ENCODE data around the gene GCNT3.

GCNT3 gene

DNA sequence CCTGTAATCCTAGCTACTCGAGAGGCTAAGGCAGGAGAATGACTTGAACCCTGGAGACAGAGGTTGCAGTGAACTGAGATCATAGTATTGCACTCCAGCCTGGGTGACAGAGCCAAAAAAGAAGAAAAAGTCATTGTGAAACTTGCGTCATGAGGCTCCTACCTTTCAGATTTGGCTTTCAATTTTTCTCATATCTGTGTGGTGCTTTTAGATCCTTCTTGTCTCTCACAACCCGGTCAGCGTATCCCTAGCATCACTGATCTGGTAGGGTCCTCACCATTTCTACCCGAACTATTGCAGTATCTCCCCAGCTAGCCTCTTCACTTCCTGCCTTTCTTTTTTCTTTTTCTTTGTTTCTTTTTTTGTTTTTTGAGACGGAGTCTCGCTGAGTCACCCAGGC, 21.6 kb upstream of the GCNT3 start:
- WGBS, 2 experiments, result 89 to 92% methylated on average over 7 of the region's 7 CpGs
- H3K27me3 ChIP-seq (ENCODE audit: control insufficient read depth, insufficient read depth, low read length, poor library complexity, severe bottlenecking), result no peaks in the 10 kb centered on the region
- H3K36me3 ChIP-seq (ENCODE audit: control insufficient read depth, insufficient read depth, low read length), result no peaks in the 10 kb centered on the region
- H3K27ac ChIP-seq (ENCODE audit: insufficient read depth, low read depth, low read length, poor library complexity, severe bottlenecking), result no peak overlapping the region
- no peaks in the 10 kb centered on the region for H3K9me3 ChIP-seq (ENCODE audit: control insufficient read depth, low read length)
- no peak overlapping the region for H3K4me3 ChIP-seq (ENCODE audit: insufficient read depth, low read depth, low read length)
- H3K4me1 ChIP-seq (ENCODE audit: control insufficient read depth, insufficient read depth, low read length), result no peaks in the 10 kb centered on the region

DNA sequence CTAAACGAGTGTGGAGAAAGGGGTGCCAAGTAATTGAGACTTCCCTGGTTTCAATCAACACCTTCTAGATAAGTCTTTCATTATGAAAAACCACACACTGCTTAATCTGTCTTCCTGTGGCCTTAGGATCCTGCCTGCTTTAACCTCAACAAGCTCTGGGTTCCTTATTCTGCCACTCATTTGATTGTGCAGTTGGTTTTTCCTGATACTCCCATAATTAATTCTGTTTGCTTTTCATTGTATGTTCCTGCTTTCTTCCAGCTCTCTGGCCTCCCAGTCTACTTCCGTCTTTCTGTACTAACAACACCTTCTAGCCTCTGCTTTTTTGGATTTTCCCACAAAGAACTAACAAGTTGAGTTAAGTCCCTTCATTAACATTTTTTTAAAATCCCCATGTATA, 20.2 kb upstream of the GCNT3 start:
- no peaks in the 10 kb centered on the region for H3K9me3 ChIP-seq (ENCODE audit: control insufficient read depth, low read length)
- WGBS, 2 experiments, result 87 to 88% methylated on average over 2 of the region's 2 CpGs
- H3K4me1 ChIP-seq (ENCODE audit: control insufficient read depth, insufficient read depth, low read length), result no peaks in the 10 kb centered on the region
- no peaks in the 10 kb centered on the region for H3K36me3 ChIP-seq (ENCODE audit: control insufficient read depth, insufficient read depth, low read length)
- H3K27ac ChIP-seq (ENCODE audit: insufficient read depth, low read depth, low read length, poor library complexity, severe bottlenecking), result no peak overlapping the region
- no peak overlapping the region for H3K4me3 ChIP-seq (ENCODE audit: insufficient read depth, low read depth, low read length)
- no peaks in the 10 kb centered on the region for H3K27me3 ChIP-seq (ENCODE audit: control insufficient read depth, insufficient read depth, low read length, poor library complexity, severe bottlenecking)

DNA sequence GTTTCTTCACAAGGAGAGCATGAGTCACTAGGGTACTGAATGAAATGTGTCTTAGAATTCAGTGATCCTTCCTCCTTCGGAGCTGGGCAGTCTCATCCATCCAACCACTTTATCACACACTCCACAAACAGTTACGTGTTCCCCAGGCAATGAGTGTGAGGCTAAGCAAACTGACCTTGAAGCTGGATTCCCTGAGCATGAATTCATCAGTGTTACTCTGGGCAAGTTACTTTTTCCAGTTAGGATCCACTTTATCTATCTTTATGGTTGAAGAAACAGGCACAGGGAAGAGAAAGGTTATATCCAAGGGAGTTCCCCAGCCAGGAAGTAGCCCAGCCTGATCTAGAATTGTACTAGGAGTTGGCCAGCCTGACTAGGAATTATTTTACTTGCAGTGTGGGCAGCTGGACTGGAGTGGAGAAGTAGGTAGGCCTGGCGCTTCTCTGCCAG, 17.1 kb upstream of the GCNT3 start:
- Histone ChIP-seq H3K9me3 (ENCODE audit: control insufficient read depth, low read length) (no peaks in the 10 kb centered on the region), H3K4me3 (ENCODE audit: insufficient read depth, low read depth, low read length) (no peak overlapping the region), H3K36me3 (ENCODE audit: control insufficient read depth, insufficient read depth, low read length) (no peaks in the 10 kb centered on the region), H3K27me3 (ENCODE audit: control insufficient read depth, insufficient read depth, low read length, poor library complexity, severe bottlenecking) (no peaks in the 10 kb centered on the region), H3K27ac (ENCODE audit: insufficient read depth, low read depth, low read length, poor library complexity, severe bottlenecking) (no peak overlapping the region), H3K4me1 (ENCODE audit: control insufficient read depth, insufficient read depth, low read length) (no peaks in the 10 kb centered on the region)
- 75 to 80% methylated on average over 3 of the region's 3 CpGs for WGBS, 2 experiments

DNA sequence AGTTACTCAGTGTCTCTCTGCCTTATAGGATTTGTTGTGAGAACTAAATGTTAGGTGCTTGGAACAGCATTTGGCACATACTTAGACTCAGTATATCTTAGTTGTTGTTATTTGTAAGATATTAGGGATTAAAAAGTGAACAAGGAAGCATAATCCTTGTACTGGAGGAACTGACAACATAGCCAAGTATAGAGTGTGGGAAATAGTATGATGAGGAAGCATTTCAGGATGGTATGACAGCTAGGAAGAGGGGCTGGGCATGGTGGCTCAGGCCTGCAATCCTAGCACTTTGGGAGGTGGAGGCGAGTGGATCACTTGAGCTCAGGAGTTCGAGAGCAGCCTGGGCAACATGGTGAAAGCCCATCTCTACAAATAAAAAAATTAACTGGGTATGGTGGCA, 16.6 kb upstream of the GCNT3 start:
- whole genome bisulfite sequencing, 2 experiments, result 86 to 91% methylated on average over 2 of the region's 2 CpGs
- no peak overlapping the region for H3K27ac ChIP-seq (ENCODE audit: insufficient read depth, low read depth, low read length, poor library complexity, severe bottlenecking)

DNA sequence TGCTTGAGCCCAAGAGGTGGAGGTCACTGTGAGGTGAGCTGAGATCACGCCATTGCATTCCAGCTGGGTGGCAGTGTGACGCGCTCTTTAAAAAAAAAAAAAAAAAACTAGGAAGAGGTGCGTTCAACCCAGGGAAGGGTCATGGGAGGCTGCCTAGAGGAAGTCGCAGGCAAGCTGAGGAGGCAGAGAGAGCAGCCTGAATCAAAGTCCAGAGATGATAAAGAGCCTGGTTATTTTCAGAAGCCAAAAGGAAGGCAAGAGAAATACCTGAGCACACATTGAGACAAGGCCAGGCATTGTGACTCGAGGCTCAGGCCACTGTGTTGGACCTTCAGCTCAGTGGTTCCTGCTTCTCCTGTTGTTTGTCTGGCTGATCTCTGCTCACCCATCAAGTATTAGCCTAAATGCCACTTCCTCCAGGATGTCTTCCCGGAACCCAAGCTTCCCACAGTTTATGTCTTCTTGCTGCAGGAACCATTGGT, 16.1 kb upstream of the GCNT3 start:
- Histone ChIP-seq H3K9me3 (ENCODE audit: control insufficient read depth, low read length) (no peaks in the 10 kb centered on the region), H3K36me3 (ENCODE audit: control insufficient read depth, insufficient read depth, low read length) (no peaks in the 10 kb centered on the region), H3K4me3 (ENCODE audit: insufficient read depth, low read depth, low read length) (no peak overlapping the region), H3K27ac (ENCODE audit: insufficient read depth, low read depth, low read length, poor library complexity, severe bottlenecking) (no peak overlapping the region), H3K4me1 (ENCODE audit: control insufficient read depth, insufficient read depth, low read length) (no peaks in the 10 kb centered on the region), H3K27me3 (ENCODE audit: control insufficient read depth, insufficient read depth, low read length, poor library complexity, severe bottlenecking) (no peaks in the 10 kb centered on the region)
- WGBS, 2 experiments, result 76% methylated on average over 7 of the region's 7 CpGs

More for the DNA sequence above, 16.6 kb upstream of the GCNT3 start:
- no peak overlapping the region for H3K4me3 ChIP-seq (ENCODE audit: insufficient read depth, low read depth, low read length)
- H3K36me3 ChIP-seq (ENCODE audit: control insufficient read depth, insufficient read depth, low read length), result no peaks in the 10 kb centered on the region
- H3K4me1 ChIP-seq (ENCODE audit: control insufficient read depth, insufficient read depth, low read length), result no peaks in the 10 kb centered on the region
- no peaks in the 10 kb centered on the region for H3K27me3 ChIP-seq (ENCODE audit: control insufficient read depth, insufficient read depth, low read length, poor library complexity, severe bottlenecking)
- no peaks in the 10 kb centered on the region for H3K9me3 ChIP-seq (ENCODE audit: control insufficient read depth, low read length)

DNA sequence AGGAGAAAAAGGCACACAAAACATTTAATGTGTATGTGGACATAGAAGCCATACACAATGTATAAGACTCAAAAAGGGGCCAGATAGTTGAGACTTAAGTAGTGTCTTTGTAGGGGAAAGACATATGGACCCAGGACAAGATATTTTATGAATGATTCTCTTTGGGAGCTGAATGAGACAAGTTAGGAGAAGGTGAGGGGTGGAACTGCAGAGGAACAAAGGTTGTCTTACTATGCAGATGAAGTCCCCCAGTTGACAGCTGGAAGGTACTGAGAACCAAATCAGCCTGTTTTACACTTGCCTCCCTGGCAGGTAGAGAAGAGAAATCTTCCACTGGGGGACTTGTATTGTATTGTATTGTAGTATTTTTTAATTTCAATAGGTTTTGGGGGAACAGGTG, 14.9 kb upstream of the GCNT3 start:
- Histone ChIP-seq H3K4me1 (ENCODE audit: control insufficient read depth, insufficient read depth, low read length) (no peaks in the 10 kb centered on the region), H3K9me3 (ENCODE audit: control insufficient read depth, low read length) (no peaks in the 10 kb centered on the region), H3K27ac (ENCODE audit: insufficient read depth, low read depth, low read length, poor library complexity, severe bottlenecking) (no peak overlapping the region), H3K4me3 (ENCODE audit: insufficient read depth, low read depth, low read length) (no peak overlapping the region), H3K27me3 (ENCODE audit: control insufficient read depth, insufficient read depth, low read length, poor library complexity, severe bottlenecking) (no peaks in the 10 kb centered on the region), H3K36me3 (ENCODE audit: control insufficient read depth, insufficient read depth, low read length) (no peaks in the 10 kb centered on the region)

DNA sequence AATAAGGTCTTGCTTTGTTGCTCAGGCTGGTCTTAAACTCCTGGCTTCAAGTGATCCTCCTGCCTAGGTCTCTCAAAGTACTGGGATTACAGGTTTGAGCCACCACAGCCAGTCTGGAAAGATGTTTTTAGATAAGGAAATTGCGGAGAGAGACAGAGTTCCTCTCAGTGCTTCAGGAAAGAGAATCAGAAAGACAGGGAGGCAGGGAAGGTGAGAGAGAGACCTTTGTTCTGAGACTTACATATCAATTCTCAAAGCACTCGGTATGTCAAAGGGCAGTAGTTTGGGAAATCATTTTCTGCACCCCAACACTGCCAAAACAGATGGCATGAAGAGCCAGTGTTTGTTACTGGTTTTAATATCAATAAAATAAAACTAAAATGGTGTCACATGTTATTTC, 13.1 kb upstream of the GCNT3 start:
- H3K9me3 ChIP-seq (ENCODE audit: control insufficient read depth, low read length), result peaks cover 3% of the 10 kb centered on the region
- H3K4me1 ChIP-seq (ENCODE audit: control insufficient read depth, insufficient read depth, low read length), result no peaks in the 10 kb centered on the region
- no peaks in the 10 kb centered on the region for H3K27me3 ChIP-seq (ENCODE audit: control insufficient read depth, insufficient read depth, low read length, poor library complexity, severe bottlenecking)
- H3K36me3 ChIP-seq (ENCODE audit: control insufficient read depth, insufficient read depth, low read length), result no peaks in the 10 kb centered on the region
- no peak overlapping the region for H3K4me3 ChIP-seq (ENCODE audit: insufficient read depth, low read depth, low read length)
- 97 to 100% methylated on average over 2 of the region's 2 CpGs for WGBS, 2 experiments
- no peak overlapping the region for H3K27ac ChIP-seq (ENCODE audit: insufficient read depth, low read depth, low read length, poor library complexity, severe bottlenecking)

DNA sequence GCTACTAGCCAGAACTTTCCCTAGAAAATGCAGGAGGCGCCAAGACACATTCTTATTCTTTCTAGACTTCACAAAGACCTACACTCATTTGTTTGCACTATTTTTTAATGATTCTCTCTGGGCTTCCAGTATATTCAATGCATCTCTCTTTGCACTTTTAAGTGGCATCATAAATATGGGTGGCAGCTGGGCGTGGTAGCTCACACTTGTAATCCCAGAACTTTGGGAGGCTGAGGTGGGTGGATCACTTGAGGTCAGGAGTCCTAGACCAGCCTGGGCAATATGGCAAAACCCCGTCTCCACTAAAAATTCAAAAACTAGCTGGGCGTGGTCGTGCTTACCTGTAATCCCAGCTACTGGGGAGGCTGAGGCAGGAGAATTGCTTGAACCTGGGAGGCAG, 5.6 kb upstream of the GCNT3 start:
- no peak overlapping the region for H3K4me3 ChIP-seq (ENCODE audit: insufficient read depth, low read depth, low read length)
- H3K4me1 ChIP-seq (ENCODE audit: control insufficient read depth, insufficient read depth, low read length), result no peaks in the 10 kb centered on the region
- H3K9me3 ChIP-seq (ENCODE audit: control insufficient read depth, low read length), result peaks cover 3% of the 10 kb centered on the region
- H3K27me3 ChIP-seq (ENCODE audit: control insufficient read depth, insufficient read depth, low read length, poor library complexity, severe bottlenecking), result no peaks in the 10 kb centered on the region
- no peak overlapping the region for H3K27ac ChIP-seq (ENCODE audit: insufficient read depth, low read depth, low read length, poor library complexity, severe bottlenecking)
- H3K36me3 ChIP-seq (ENCODE audit: control insufficient read depth, insufficient read depth, low read length), result no peaks in the 10 kb centered on the region
- 56 to 58% methylated on average over 5 of the region's 5 CpGs for WGBS, 2 experiments

DNA sequence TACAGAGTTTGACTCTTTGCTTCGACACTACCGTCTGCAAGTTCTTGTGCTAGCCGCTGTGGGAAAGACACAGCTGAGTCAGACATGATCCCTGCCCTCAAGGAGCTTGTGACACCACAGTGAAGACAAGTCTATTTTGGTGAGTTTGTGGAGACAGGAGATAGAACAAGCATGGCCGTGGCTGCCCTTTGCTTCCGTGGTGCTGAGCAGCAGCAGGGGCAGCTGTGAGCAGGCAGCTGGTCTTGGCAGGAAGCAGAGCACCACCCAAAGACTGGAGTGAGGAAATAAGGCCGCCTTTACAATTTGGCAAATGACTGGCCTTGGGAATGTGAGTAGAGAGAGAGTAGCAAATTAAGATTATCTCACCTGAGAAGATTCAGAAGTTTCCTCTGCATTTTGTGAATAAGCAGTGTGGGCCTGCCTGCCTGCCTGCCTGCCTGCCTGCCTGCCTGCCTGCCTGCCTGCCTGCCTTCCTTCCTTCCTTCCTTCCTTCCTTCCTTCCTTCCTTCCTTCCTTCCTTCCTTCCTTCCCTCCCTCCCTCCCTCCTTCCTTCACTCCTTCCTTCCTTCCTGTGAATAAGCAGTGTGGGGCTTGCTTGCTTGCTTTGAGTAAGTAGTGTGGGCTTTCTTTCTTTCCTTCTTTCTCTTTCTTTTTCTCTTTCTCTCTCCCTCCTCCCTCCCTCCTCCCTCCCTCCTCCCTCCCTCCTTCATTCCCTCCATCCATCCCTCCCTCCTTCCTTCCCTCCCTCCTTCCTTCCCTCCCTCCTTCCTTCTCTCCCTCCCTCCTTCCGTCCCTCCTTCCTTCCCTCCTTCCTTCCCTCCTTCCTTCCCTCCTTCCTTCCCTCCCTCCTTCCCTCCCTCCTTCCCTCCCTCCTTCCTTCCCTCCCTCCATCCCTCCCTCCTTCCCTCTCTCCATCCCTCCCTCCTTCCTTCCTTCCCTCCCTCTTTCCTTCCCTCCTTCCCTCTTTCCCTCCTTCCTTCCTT, 1.6 kb upstream of the GCNT3 start:
- no peaks in the 10 kb centered on the region for H3K27me3 ChIP-seq (ENCODE audit: control insufficient read depth, insufficient read depth, low read length, poor library complexity, severe bottlenecking)
- no peaks in the 10 kb centered on the region for H3K9me3 ChIP-seq (ENCODE audit: control insufficient read depth, low read length)
- H3K4me1 ChIP-seq (ENCODE audit: control insufficient read depth, insufficient read depth, low read length), result no peaks in the 10 kb centered on the region
- no peaks in the 10 kb centered on the region for H3K36me3 ChIP-seq (ENCODE audit: control insufficient read depth, insufficient read depth, low read length)
- no peak overlapping the region for H3K4me3 ChIP-seq (ENCODE audit: insufficient read depth, low read depth, low read length)
- WGBS, 2 experiments, result 86 to 87% methylated on average over 7 of the region's 7 CpGs
- H3K27ac ChIP-seq (ENCODE audit: insufficient read depth, low read depth, low read length, poor library complexity, severe bottlenecking), result no peak overlapping the region

DNA sequence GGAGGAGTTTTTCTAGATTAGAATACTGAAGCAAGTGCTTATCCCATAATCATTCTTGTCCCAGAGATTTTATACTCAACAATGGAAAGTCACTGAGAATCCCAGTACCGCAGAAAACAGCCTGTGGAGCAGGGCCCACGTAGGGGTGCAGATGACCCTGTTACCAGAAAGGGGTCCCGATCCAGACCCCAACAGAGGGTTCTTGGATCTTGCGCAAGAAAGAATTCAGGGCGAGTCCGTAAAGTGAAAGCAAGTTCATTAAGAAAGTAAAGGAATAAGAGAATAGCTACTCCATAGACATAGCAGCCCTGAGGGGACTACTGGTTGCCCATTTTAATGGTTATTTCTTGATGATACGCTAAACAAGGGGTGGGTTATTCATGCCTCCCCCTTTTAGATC, 2.6 kb downstream of the GCNT3 start:
- Histone ChIP-seq H3K27ac (ENCODE audit: insufficient read depth, low read depth, low read length, poor library complexity, severe bottlenecking) (no peak overlapping the region), H3K27me3 (ENCODE audit: control insufficient read depth, insufficient read depth, low read length, poor library complexity, severe bottlenecking) (no peaks in the 10 kb centered on the region), H3K36me3 (ENCODE audit: control insufficient read depth, insufficient read depth, low read length) (no peaks in the 10 kb centered on the region), H3K4me1 (ENCODE audit: control insufficient read depth, insufficient read depth, low read length) (no peaks in the 10 kb centered on the region), H3K4me3 (ENCODE audit: insufficient read depth, low read depth, low read length) (no peak overlapping the region), H3K9me3 (ENCODE audit: control insufficient read depth, low read length) (no peaks in the 10 kb centered on the region)
- 93 to 95% methylated on average over 7 of the region's 7 CpGs for WGBS, 2 experiments

All from ectodermal cell (in vitro differentiated cells).